ENCODE results near the gene USP49.

DNA sequence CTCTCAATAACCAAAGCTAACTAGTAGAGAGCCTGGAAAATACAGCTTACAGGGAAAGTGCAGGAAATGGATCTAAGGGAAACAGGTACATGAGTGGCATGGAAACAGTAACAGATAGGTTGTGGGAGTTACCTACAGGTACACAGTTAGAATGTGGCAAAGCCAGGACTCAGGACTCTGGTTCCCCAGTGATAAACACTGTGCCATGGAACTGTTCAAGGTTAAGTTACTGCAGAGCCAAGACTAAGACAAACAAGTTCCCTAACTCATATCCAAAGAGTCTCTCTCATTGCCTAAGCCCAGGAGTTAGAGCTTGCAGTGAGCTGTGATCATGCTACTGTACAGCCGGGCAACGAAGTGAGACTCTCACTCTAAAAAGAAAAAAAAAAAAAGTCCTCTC is 19.2 kb upstream of the USP49 start:
- no peak for TF ChIP-seq CTCF (IDR thresholded peaks at IDR 0.05)
- TF ChIP-seq NRF1 (IDR thresholded peaks at IDR 0.05; ENCODE audit: low read depth, low read length) = no peak
- TF ChIP-seq RXRA (IDR thresholded peaks at IDR 0.05; ENCODE audit: borderline replicate concordance, low read depth) = no peak
- TF ChIP-seq, protein P1, sequence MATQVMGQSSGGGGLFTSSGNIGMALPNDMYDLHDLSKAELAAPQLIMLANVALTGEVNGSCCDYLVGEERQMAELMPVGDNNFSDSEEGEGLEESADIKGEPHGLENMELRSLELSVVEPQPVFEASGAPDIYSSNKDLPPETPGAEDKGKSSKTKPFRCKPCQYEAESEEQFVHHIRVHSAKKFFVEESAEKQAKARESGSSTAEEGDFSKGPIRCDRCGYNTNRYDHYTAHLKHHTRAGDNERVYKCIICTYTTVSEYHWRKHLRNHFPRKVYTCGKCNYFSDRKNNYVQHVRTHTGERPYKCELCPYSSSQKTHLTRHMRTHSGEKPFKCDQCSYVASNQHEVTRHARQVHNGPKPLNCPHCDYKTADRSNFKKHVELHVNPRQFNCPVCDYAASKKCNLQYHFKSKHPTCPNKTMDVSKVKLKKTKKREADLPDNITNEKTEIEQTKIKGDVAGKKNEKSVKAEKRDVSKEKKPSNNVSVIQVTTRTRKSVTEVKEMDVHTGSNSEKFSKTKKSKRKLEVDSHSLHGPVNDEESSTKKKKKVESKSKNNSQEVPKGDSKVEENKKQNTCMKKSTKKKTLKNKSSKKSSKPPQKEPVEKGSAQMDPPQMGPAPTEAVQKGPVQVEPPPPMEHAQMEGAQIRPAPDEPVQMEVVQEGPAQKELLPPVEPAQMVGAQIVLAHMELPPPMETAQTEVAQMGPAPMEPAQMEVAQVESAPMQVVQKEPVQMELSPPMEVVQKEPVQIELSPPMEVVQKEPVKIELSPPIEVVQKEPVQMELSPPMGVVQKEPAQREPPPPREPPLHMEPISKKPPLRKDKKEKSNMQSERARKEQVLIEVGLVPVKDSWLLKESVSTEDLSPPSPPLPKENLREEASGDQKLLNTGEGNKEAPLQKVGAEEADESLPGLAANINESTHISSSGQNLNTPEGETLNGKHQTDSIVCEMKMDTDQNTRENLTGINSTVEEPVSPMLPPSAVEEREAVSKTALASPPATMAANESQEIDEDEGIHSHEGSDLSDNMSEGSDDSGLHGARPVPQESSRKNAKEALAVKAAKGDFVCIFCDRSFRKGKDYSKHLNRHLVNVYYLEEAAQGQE (IDR thresholded peaks at IDR 0.05; ENCODE audit: low read depth, low read length) = no peak
- no peak for TF ChIP-seq POLR2AphosphoS5 (IDR thresholded peaks at IDR 0.05; ENCODE audit: low read depth, low read length)
- no peak for TF ChIP-seq SIN3A (IDR thresholded peaks at IDR 0.05; ENCODE audit: borderline replicate concordance, low read depth, low read length)
- TF ChIP-seq, protein P2, sequence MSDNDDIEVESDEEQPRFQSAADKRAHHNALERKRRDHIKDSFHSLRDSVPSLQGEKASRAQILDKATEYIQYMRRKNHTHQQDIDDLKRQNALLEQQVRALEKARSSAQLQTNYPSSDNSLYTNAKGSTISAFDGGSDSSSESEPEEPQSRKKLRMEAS (IDR thresholded peaks at IDR 0.05; ENCODE audit: low read depth) = no peak
- no peak for TF ChIP-seq JUND (IDR thresholded peaks at IDR 0.05)
- no peak for TF ChIP-seq RCOR1 (IDR thresholded peaks at IDR 0.05; ENCODE audit: low read length)
- TF ChIP-seq EP300 (IDR thresholded peaks at IDR 0.05; ENCODE audit: borderline replicate concordance in 1 of 2, low read depth in 1 of 2, low read length in 1 of 2) = no peak
